ENCODE measurements around the gene FAM50A.

The FAM50A gene

DNA sequence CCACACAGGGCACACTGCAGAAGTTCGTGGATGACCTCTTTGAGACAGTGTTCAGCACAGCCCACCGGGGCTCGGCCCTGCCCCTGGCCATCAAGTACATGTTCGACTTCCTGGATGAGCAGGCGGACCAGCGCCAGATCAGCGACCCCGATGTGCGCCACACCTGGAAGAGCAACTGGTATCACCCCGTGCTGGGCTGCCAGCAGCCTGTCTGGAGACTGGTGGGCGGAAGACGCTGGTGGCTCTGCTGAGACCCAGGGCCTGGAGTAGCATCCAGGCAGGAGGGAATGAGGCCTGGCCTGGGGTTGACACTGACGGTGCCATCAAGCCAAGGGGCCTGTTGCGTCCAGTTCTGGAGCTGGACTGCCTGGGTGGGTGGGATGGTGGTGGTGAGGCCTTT, 26.5 kb downstream of the FAM50A start:
- DNase-seq (ENCODE audit: insufficient read length) (no peak), FAIRE-seq (no peak)
- TF ChIP-seq TAF1 (IDR thresholded peaks at IDR 0.05; ENCODE audit: borderline replicate concordance, low read depth, low read length) (no peak), POLR2AphosphoS5 (IDR thresholded peaks at IDR 0.05; ENCODE audit: low read depth, low read length) (no peak), POLR2A (IDR thresholded peaks at IDR 0.05; ENCODE audit: low read depth, low read length) (no peak)

DNA sequence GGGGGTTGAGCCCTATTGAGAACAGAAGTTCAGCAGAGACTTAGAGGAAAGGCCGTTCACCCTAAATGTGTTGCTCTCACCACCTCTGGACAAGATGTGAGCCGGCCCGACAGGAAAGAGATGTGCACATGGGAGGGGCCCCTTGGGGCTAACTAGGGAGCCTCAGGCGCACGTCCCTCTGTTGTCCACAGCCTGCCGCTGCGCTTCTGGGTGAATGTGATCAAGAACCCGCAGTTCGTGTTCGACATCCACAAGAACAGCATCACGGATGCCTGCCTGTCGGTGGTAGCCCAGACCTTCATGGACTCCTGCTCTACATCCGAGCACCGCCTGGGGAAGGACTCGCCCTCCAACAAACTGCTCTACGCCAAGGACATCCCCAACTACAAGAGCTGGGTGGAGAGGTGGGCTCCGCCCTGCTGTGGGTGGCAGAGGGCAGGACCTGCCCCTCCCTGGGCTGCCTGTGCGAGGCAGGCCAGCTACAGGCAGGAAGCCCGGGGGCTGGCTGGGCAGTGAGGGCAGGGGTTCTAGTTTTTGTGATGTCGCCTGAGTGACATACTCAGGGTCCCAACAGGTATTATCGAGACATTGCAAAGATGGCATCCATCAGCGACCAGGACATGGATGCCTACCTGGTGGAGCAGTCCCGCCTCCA, 27.1 kb downstream of the FAM50A start:
- DNase-seq (ENCODE audit: insufficient read length) = no peak
- FAIRE-seq = no peak
- TF ChIP-seq TAF1 (IDR thresholded peaks at IDR 0.05; ENCODE audit: borderline replicate concordance, low read depth, low read length) (no peak), POLR2A (IDR thresholded peaks at IDR 0.05; ENCODE audit: low read depth, low read length) (no peak), POLR2AphosphoS5 (IDR thresholded peaks at IDR 0.05; ENCODE audit: low read depth, low read length) (no peak)

DNA sequence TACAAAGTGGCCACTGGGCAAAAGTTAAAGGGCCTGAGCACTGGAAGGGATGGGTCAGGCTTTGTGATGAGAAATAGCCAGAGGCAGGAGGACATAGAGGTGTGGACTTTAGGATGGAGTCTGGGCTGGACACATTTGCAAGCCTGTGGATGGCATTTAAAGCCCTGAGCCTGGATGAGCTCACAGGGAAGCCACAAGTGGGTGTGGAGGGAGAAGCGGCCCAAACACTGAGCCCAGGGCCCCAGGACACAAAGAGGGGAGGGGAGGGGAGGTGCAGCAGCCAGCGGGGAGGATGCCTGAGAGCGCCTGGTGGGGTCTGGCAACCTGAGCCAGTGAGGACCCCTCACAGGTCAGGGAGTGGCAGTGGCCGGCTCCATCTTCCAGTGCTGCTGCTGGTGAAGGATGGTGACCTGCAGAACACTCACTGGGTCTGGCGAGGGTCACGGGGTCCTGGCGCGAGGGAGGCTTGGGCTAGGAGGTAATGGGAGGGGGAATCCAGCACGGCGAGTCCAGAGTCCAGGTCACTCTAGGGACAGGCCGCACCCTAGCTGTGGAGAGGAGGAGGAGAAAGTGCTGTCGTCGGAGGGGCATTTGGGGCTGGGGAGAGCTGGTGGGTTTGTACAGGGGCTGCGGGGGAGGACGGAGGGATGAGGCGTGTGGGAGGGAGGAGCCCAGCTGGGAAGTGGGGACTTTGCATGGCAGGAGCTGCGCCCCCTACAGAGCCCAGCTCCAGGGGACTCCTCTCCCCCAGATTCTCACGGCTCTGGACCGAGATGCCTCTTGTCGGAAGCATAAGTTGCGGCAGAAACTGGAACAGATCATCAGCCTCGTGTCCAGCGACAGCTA, 28.1 kb downstream of the FAM50A start:
- TF ChIP-seq POLR2AphosphoS5 (IDR thresholded peaks at IDR 0.05; ENCODE audit: low read depth, low read length) = no peak
- TF ChIP-seq POLR2A (IDR thresholded peaks at IDR 0.05; ENCODE audit: low read depth, low read length) = no peak
- TF ChIP-seq TAF1 (IDR thresholded peaks at IDR 0.05; ENCODE audit: borderline replicate concordance, low read depth, low read length) = no peak
- DNase-seq (ENCODE audit: insufficient read length) (no peak), FAIRE-seq (no peak)

DNA sequence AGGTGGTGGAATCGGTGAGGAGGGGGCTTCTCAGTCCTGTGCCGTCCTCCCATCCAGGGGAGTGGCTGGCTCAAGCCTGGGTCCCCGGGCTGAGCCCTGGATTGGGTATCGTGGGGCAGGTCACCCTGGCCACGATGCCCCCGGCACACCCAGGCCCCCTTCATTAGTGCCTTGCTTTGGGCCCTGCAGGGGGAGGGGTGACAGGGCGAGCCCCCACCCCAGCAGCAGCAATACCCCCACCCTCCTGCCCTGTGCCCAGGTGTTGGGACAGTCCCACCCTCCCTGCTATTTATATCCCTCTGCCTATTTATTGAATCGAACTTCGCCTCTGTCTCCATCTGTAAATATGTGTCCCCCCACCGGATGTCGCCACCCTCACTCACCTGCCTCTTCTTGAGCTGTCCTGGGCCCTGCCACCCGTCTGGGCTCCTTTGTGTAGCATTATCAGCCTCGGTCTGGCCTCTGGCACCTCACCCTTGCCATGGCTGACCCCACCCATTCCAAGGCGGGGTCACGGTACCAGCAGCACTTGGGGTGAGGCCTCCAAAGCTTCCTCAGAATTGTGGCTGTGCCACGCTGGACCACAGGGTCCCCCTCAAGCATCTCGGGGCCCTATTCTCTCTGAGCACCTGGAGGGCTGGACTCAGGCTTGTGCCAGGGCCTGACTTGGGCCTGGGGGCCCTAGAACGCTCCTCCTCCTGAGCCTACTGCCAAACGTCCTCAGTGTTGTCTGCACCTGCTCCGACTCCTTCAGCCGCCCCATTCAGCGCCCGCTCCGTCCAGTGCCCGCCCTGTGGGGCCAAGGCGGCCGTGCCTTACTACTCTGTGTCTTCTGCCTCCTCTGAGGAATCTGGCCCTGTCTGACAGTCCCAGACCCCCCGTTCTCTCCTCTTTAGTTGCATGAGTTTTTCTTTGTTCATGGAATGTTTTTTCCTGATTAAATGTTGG, 29.0 kb downstream of the FAM50A start:
- DNase-seq (ENCODE audit: insufficient read length) (no peak), FAIRE-seq (no peak)
- no peak for TF ChIP-seq POLR2A (IDR thresholded peaks at IDR 0.05; ENCODE audit: low read depth, low read length)
- no peak for TF ChIP-seq TAF1 (IDR thresholded peaks at IDR 0.05; ENCODE audit: borderline replicate concordance, low read depth, low read length)
- no peak for TF ChIP-seq POLR2AphosphoS5 (IDR thresholded peaks at IDR 0.05; ENCODE audit: low read depth, low read length)

DNA sequence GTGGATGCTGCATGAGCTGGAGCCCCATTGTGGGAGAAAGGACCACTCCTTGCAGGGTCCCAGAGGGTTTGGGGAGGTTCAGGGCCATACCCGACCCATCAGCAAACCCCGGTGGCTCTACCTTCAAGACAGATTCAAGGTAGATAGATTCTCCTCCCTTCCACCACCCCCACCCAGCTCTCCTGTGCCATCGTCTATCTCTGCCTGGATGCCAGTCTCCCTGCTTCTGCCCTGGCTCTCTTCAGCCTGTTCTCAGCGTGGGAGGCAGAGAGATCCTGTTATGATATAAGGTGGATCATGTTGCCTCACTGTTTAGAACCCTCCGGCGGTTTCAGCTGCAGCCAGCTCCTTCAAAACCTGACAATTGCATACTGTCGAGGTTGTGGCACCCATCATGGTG, 29.7 kb downstream of the FAM50A start:
- no peak for FAIRE-seq
- TF ChIP-seq POLR2A (IDR thresholded peaks at IDR 0.05; ENCODE audit: low read depth, low read length) (no peak), TAF1 (IDR thresholded peaks at IDR 0.05; ENCODE audit: borderline replicate concordance, low read depth, low read length) (no peak), POLR2AphosphoS5 (IDR thresholded peaks at IDR 0.05; ENCODE audit: low read depth, low read length) (no peak)
- DNase-seq (ENCODE audit: insufficient read length) = no peak

DNA sequence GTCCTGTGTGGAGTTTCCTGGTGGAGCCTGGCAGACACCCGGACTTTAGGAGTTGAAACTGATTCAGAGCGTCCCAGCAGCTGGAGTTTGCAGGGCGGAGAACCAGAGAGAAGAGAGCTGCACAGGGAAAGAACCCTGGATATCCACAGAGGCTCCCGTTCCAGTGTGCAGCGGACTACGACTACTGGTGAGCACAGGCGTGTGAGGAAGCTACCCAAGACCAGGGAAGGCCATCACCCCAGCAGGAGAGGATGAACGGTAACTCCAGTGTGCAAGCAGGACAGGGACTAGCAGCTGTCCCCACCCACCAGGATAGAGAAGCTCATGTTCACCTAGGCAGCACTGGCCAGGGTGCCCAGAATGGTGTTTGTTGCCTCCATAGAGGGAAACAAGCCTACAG, 32.9 kb downstream of the FAM50A start:
- DNase-seq (ENCODE audit: insufficient read length) = no peak
- no peak for FAIRE-seq
- TF ChIP-seq POLR2A (IDR thresholded peaks at IDR 0.05; ENCODE audit: low read depth, low read length) (no peak), TAF1 (IDR thresholded peaks at IDR 0.05; ENCODE audit: borderline replicate concordance, low read depth, low read length) (no peak), POLR2AphosphoS5 (IDR thresholded peaks at IDR 0.05; ENCODE audit: low read depth, low read length) (no peak)

DNA sequence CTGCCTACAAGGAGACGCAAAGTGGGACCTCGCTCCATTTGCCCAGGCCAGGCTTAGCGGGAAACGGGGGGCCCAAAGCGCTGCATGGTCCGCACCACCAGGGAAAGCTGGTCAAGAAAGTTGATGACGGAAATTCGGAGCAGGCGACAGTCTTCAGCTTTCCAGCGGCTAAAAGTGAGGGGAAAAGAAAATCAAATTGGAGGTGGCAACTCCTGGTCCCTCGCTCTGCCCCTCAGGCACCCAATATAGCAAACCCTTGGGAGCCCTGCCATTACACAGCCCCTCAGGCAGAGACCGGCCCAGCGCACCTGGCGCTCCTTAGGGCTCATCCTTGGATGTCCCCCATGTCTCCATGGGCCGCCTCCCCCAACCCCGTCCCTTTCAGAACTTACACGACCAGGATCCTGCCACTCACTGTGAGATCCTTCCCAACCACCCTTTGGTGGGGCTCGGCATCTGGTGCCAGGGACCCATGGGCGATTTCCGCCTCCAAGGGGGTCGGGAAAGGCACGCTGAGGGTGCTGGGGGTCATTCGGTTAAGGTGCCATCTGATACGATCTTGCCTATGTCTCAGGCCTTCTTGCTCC, 34.0 kb downstream of the FAM50A start:
- TF ChIP-seq POLR2A (IDR thresholded peaks at IDR 0.05; ENCODE audit: low read depth, low read length) = no peak
- TF ChIP-seq POLR2AphosphoS5 (IDR thresholded peaks at IDR 0.05; ENCODE audit: low read depth, low read length) = no peak
- TF ChIP-seq TAF1 (IDR thresholded peaks at IDR 0.05; ENCODE audit: borderline replicate concordance, low read depth, low read length) = no peak
- FAIRE-seq (peak; percentile 67), DNase-seq (ENCODE audit: insufficient read length) (no peak)

DNA sequence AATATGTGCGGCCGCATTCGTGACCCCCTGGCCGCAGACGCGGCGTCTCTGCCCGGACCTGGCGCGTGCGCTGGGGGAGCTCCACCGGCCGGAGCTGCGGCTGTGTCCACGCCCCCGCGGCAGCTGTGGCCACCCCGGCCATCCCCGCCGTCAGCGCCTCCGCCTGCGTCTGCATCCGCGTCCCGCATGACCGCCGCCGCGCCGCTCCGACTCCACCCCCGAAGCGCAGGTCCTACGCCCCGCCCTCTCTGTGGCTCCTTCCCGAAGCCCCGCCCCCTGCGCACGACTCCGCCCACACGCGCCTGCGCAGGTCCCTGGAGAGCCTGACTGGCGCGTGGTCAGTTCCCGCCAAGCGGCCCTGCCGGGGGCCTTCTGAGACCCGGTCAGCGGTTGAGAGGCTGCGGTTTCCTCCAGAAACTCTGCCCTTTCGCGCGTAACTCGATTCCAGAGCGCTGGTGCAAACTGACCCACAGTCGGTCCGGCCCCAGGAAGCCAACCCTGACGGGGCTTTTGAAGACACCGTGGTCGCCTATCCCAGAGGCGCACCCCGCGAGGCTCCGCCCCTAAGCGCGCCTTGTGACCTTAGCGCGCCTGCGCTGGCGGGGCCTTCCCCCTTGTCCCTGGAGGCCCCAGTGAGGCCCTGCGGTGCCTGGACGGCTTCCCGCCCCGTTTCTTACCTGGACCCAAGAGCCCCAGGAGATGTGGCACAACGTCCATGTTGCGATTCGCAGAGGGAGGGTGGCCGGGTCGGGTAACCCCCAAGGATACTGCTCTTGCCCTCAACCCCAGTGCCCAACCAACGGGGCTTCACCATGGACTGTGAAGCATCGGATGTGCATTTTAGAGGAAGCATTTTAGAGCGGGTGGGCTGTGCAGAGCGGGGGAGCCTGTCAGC, 35.0 kb downstream of the FAM50A start, which contains the start of gene LAGE3:
Gene LAGE3, minus strand, starts transcription at position 554 of the 895 bp plus-strand sequence. Its CDS starts 366 bp downstream, at position 188.
- no peak for TF ChIP-seq TAF1 (IDR thresholded peaks at IDR 0.05; ENCODE audit: borderline replicate concordance, low read depth, low read length)
- peak; percentile 63; the same call in 1 of the 2 replicates for TF ChIP-seq POLR2A (IDR thresholded peaks at IDR 0.05; ENCODE audit: low read depth, low read length)
- FAIRE-seq = peak; percentile 93
- DNase-seq (ENCODE audit: insufficient read length) = peak; percentile 92

DNA sequence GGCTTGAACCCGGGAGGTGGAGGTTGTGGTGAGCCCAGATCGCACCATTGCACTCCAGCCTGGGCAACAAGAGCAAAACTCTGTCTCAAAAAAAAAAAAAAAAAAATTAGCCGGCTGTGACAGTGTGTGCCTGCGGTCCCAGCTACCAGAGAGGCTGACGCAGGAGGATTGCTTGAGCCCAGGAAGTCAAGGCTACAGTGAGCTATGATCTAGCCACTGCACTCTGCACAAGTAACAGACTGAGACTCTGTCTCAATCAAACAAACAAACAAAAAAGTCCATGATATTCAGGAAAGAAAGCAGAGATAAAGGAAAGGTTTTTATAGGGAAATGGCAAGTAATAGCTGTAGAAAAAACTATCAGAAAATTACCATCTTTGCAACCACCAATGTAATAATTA, 37.3 kb downstream of the FAM50A start:
- FAIRE-seq (no peak), DNase-seq (ENCODE audit: insufficient read length) (no peak)
- TF ChIP-seq TAF1 (IDR thresholded peaks at IDR 0.05; ENCODE audit: borderline replicate concordance, low read depth, low read length) (no peak), POLR2AphosphoS5 (IDR thresholded peaks at IDR 0.05; ENCODE audit: low read depth, low read length) (no peak), POLR2A (IDR thresholded peaks at IDR 0.05; ENCODE audit: low read depth, low read length) (no peak)
